ENCODE measurements around the gene LINC00237. TPM values are rescaled to one million over a fixed set of nuclear protein-coding genes. Genes with fewer than 3 reads are reported as not detected.

The LINC00237 gene
- total RNA-seq, 3 donors from 2014 or later = not detected

DNA sequence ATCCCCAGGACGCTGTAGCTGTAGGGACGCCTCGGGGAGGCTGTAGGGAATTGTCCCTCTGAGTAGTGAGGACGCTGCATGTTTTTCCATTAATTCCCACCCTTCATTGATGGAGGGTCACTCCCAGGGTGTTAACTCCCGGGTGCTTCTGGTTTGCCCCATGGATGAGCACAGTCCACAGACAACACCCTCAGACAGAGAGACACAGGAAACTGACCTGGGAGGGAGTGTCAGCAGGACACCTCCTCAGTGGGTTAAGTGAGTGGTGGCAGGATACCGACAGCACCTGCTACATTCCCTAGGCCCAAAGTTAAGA is 53.5 kb downstream of the LINC00237 start:
- H3K36me3 ChIP-seq (ENCODE audit: low read depth) = no peaks in the 10 kb centered on the region
- ATAC-seq (no peak), DNase-seq (no peak)
- no peak overlapping the region for H3K4me3 ChIP-seq
- TF ChIP-seq, protein P1, sequence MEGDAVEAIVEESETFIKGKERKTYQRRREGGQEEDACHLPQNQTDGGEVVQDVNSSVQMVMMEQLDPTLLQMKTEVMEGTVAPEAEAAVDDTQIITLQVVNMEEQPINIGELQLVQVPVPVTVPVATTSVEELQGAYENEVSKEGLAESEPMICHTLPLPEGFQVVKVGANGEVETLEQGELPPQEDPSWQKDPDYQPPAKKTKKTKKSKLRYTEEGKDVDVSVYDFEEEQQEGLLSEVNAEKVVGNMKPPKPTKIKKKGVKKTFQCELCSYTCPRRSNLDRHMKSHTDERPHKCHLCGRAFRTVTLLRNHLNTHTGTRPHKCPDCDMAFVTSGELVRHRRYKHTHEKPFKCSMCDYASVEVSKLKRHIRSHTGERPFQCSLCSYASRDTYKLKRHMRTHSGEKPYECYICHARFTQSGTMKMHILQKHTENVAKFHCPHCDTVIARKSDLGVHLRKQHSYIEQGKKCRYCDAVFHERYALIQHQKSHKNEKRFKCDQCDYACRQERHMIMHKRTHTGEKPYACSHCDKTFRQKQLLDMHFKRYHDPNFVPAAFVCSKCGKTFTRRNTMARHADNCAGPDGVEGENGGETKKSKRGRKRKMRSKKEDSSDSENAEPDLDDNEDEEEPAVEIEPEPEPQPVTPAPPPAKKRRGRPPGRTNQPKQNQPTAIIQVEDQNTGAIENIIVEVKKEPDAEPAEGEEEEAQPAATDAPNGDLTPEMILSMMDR (IDR thresholded peaks at IDR 0.05) = no peak
- intact Hi-C loops (cut with DNase I, micrococcal nuclease) = no loop called here
- H3K9me3 ChIP-seq = no peaks in the 10 kb centered on the region
- H3K4me1 ChIP-seq (ENCODE audit: low read depth) = no peaks in the 10 kb centered on the region

DNA sequence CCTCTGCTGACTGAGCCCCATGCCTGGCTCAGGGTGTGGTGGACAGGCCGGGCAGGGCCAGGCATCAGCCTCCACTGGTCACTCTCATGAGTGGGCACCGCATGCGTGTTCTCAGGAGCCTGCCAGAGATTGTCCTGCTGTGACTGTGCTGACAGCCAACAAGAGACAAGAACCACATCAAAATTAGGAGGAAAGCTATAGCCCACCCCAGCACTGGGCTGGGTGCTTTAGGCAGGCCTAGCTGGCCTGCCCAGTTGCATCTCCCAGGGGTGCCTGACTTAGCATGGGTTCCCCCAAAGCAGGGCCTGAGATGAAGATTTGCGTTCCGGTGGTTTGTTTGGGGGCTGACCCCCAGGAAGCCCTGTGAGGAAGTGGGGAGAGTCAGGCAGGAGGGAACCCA is 53.9 kb downstream of the LINC00237 start:
- no peak for ATAC-seq
- H3K9me3 ChIP-seq = no peaks in the 10 kb centered on the region
- no peak overlapping the region for H3K4me3 ChIP-seq
- intact Hi-C loops (cut with DNase I, micrococcal nuclease) = no loop called here
- no peak for DNase-seq
- TF ChIP-seq, protein P1 (IDR thresholded peaks at IDR 0.05) = no peak
- no peaks in the 10 kb centered on the region for H3K36me3 ChIP-seq (ENCODE audit: low read depth)
- no peaks in the 10 kb centered on the region for H3K4me1 ChIP-seq (ENCODE audit: low read depth)

DNA sequence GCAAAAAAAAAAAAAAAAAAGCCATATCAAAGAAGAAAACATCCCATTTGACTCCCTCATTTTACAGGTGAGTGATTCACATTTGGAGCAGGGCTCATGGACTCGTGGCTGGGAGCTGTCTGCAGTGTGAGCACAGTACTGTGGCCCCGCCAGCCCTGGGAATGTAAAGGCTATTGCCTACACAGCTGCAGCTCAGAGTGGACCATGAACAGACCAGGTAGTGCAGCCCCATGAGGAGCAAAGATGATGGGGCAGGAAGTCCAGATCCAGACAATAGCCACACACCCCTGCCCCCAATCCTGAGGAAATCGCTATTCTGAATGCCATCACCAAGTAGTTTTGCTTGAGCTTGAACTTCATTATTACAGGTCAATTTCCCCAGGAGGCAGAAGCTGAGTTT is 55.4 kb downstream of the LINC00237 start:
- no peak for ATAC-seq
- intact Hi-C loops (cut with DNase I, micrococcal nuclease) = no loop called here

DNA sequence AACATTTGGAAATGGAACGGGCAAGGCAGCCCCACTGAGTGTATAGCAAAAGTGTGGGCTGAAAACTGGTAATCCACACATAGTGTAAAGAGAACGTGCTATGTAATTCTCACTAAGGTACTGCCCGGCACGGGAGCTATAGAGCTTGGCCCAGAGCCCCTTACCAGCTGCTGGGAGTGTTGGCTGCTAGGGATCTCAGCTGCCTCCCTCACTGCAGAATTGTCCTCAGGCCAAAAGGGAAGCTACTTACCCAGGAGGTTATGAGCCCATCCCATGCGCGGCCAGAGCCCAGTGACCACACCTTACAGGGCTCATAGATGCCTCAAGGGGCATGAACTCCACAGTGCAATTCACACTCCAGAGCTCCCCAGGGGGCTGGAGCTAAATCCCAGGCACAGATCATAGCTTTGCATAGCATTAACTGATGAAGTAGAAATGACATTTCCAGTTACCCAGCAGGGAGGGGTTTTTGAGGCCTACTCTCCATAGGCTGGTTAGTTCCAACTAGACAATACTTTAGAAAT is 56.8 kb downstream of the LINC00237 start:
- no peak for ATAC-seq
- Histone ChIP-seq H3K9me3 (no peaks in the 10 kb centered on the region), H3K36me3 (ENCODE audit: low read depth) (no peaks in the 10 kb centered on the region), H3K4me1 (ENCODE audit: low read depth) (no peaks in the 10 kb centered on the region), H3K4me3 (no peak overlapping the region)
- no peak for DNase-seq
- intact Hi-C loops (cut with DNase I, micrococcal nuclease) = no loop called here
- TF ChIP-seq, protein P1 (IDR thresholded peaks at IDR 0.05) = no peak

More for the DNA sequence above, 55.4 kb downstream of the LINC00237 start:
- DNase-seq = no peak
- no peak overlapping the region for H3K4me3 ChIP-seq
- TF ChIP-seq, protein P1 (IDR thresholded peaks at IDR 0.05) = no peak
- no peaks in the 10 kb centered on the region for H3K9me3 ChIP-seq
- no peaks in the 10 kb centered on the region for H3K36me3 ChIP-seq (ENCODE audit: low read depth)
- no peaks in the 10 kb centered on the region for H3K4me1 ChIP-seq (ENCODE audit: low read depth)

DNA sequence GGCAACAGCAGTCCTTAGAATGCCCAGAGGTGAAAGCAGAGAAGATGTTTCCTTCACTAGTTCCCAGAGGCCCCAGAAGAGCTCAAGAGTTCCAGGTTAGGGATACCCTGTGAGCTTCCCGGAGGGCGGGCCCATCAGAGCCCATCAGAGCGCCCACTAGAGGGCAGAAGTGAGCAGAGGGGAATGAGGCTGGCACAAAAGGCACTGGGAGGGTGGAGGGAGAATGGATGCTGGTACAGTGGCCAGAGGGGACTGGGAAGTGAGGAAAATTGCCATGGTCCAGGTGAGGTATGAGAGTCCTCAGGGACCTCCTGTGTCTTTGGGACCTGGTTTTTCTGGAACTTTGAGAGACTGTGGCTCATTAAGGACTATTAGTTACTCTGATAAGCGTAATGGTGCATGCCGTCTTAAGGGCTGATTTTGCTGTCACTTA is 57.3 kb downstream of the LINC00237 start:
- intact Hi-C loops (cut with DNase I, micrococcal nuclease) = no loop called here
- ATAC-seq (peak; percentile 73), DNase-seq (peak in 2 of 3 donors; percentile 50 to 56)
- H3K4me1 ChIP-seq (ENCODE audit: low read depth) = no peaks in the 10 kb centered on the region
- no peaks in the 10 kb centered on the region for H3K36me3 ChIP-seq (ENCODE audit: low read depth)
- H3K9me3 ChIP-seq = no peaks in the 10 kb centered on the region
- TF ChIP-seq, protein P1 (IDR thresholded peaks at IDR 0.05) = peak; percentile 50
- no peak overlapping the region for H3K4me3 ChIP-seq

DNA sequence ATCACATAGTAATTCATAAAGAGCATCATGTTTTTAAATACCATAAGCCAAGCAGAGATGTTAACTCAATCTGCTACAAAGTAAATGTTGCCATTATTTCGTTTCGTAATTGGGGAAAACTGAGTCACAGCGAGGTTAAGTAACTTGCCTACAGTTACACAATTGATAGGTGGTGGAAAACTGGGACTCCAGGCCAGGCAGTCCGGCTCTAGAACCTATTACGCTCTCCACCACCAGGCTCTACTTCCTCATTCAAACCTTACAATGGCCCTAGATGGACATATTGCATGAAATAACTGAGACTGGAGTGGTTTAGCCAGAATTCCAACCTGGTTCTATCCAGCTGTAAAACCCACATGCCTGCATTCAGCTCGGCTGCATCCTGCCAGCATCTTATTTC is 58.2 kb downstream of the LINC00237 start:
- intact Hi-C loops (cut with DNase I, micrococcal nuclease) = no loop called here
- TF ChIP-seq, protein P1 (IDR thresholded peaks at IDR 0.05) = no peak

More for the DNA sequence above, 58.2 kb downstream of the LINC00237 start:
- no peaks in the 10 kb centered on the region for H3K9me3 ChIP-seq
- no peak for ATAC-seq
- no peaks in the 10 kb centered on the region for H3K4me1 ChIP-seq (ENCODE audit: low read depth)
- H3K4me3 ChIP-seq = no peak overlapping the region
- no peak for DNase-seq
- no peaks in the 10 kb centered on the region for H3K36me3 ChIP-seq (ENCODE audit: low read depth)

Data from mucosa of descending colon (tissue), 3 donors.